Ovary (tissue), 3 donors: ENCODE measurements around the gene C2orf92.

Experiments
- POLR2A ChIP-seq: fragments of 450-650 bp; IDR thresholded peaks from one replicate; pipeline ENCODE4 v1.6.1; 2017; ENCODE audit warnings: antibody characterized with exemption, mild to moderate bottlenecking, moderate library complexity
- TF ChIP-seq, protein P1 (sequence below), 3 donors: fragments of 450-650 bp in 2 of 3; fragments of 200-600 bp in 1 of 3; IDR thresholded peaks; one replicate each; pipeline versions ENCODE4 v1.5.1 to v1.8.0; 2016 to 2022; ENCODE audit warnings: antibody characterized with exemption in 3 of 3, mild to moderate bottlenecking in 1 of 3
- donor health status: DM: no; HTN: no; CAD: no.

DNA sequence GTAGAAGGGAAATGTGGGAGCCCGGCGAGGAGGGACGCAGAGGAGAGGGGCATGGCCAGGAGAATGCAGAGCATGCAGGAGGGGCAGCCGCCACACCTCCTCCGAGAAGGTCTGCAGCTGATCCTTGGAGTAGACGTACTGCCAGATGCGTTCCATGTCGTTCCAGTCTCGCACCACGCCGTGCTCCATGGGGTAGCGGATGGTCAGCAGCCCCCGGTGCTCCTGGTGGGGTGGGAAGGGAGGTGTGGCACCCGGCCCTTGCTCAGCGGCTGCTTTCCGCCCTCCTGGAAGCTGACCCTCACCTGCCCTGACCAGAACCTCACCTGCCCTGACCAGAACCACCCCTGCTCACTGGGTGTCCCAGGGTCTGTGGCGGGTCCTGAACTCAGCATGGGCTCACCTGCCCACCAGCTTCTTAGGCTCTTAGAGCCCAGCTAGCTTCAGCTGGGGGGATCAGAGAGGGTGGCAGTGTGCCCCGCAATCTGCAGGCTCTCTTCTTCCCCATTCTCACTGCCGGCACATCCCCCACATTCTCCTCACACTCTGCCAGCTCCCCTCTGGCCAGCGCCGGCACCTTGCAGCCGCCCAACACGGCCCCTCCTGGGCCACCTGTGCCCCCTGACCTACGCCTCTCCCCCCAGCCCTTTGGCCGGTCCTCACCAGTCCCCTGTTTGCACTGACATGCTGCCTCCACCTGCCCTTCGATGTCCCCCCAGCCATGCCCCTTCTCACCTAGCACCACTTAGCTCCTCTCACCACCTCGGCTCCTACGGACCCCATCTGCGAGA is 10.1 kb upstream of the C2orf92 start:
- TF ChIP-seq, protein P1, sequence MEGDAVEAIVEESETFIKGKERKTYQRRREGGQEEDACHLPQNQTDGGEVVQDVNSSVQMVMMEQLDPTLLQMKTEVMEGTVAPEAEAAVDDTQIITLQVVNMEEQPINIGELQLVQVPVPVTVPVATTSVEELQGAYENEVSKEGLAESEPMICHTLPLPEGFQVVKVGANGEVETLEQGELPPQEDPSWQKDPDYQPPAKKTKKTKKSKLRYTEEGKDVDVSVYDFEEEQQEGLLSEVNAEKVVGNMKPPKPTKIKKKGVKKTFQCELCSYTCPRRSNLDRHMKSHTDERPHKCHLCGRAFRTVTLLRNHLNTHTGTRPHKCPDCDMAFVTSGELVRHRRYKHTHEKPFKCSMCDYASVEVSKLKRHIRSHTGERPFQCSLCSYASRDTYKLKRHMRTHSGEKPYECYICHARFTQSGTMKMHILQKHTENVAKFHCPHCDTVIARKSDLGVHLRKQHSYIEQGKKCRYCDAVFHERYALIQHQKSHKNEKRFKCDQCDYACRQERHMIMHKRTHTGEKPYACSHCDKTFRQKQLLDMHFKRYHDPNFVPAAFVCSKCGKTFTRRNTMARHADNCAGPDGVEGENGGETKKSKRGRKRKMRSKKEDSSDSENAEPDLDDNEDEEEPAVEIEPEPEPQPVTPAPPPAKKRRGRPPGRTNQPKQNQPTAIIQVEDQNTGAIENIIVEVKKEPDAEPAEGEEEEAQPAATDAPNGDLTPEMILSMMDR (IDR thresholded peaks at IDR 0.05): no peak
- no peak for TF ChIP-seq POLR2A
